WTC11 (cell line): ENCODE data around the gene SBNO1. TPM values are rescaled to one million over a fixed set of nuclear protein-coding genes. Genes with fewer than 3 reads are reported as not detected.
A peak's percentile ranks its signal among the peaks of the same experiment; 100 is the strongest.
"Not testable (repeated sequence)": the region's sequence is repeated elsewhere in the genome, so short reads cannot be mapped to it uniquely, and the experiment has no call there.

Experiments used
- ATAC-seq: fragments of 200-7000 bp; cut with Tn5 transposase; 2 replicates; pipeline ENCODE4 v1.10.0; 2021; ENCODE audit warnings: mild to moderate bottlenecking, moderate library complexity
- CTCF ChIA-PET: fragments of 300-600 bp; sonication (Branson Sonifier 250); formaldehyde crosslinking; loops from one replicate; lab custom pipeline; 2021; ENCODE audit warnings: antibody characterized with exemption; lab: Charles Lee
- POLR2A ChIA-PET: fragments of 350-600 bp; sonication (Branson Sonifier 250); formaldehyde crosslinking; loops from one replicate; lab custom pipeline; 2021; ENCODE audit warnings: antibody characterized with exemption; lab: Charles Lee
- DNase-seq: peaks from one replicate; pipeline ENCODE4 v3.0.0; 2021; ENCODE audit warnings: low spot score
- H3K27ac Mint-ChIP-seq: 2 replicates; pipeline ENCODE4 v1.8.0; 2021; ENCODE audit warnings: mixed read lengths
- H3K27me3 Mint-ChIP-seq: 2 replicates; pipeline ENCODE4 v1.8.0; 2021; ENCODE audit warnings: low read depth, mild to moderate bottlenecking, moderate library complexity, mixed read lengths
- H3K36me3 Mint-ChIP-seq: 2 replicates; pipeline ENCODE4 v1.8.0; 2021; ENCODE audit warnings: mixed read lengths
- H3K4me1 Mint-ChIP-seq: 2 replicates; pipeline ENCODE4 v1.8.0; 2022; ENCODE audit warnings: mixed read lengths
- H3K4me3 Mint-ChIP-seq: 2 replicates; pipeline ENCODE4 v1.8.0; 2021; ENCODE audit warnings: mild to moderate bottlenecking, moderate library complexity, mixed read lengths
- H3K9me3 Mint-ChIP-seq: 2 replicates; pipeline ENCODE4 v1.8.0; 2021; ENCODE audit warnings: mixed read lengths
- AR ChIP-seq: fragments of 250-450 bp; sonication (Bioruptor Pico); IDR thresholded peaks from 2 replicates; pipeline ENCODE4 v1.9.0; 2021; ENCODE audit warnings: mild to moderate bottlenecking
- ATF2 ChIP-seq: sonication (generic); formaldehyde crosslinking; IDR thresholded peaks from 2 replicates; pipeline ENCODE4 v1.8.1; 2022; ENCODE audit warnings: low read depth, missing genetic modification reagents, borderline replicate concordance
- ATF6 ChIP-seq: sonication (generic); formaldehyde crosslinking; IDR thresholded peaks from 2 replicates; pipeline ENCODE4 v1.8.1; 2023; ENCODE audit warnings: mild to moderate bottlenecking, missing genetic modification reagents
- E2F1 ChIP-seq: sonication (generic); formaldehyde crosslinking; IDR thresholded peaks from 2 replicates; pipeline ENCODE4 v1.8.0; 2022; ENCODE audit warnings: mild to moderate bottlenecking, missing genetic modification reagents
- E2F4 ChIP-seq: sonication (generic); formaldehyde crosslinking; IDR thresholded peaks from 2 replicates; pipeline ENCODE4 v1.8.1; 2022; ENCODE audit warnings: low read depth, mild to moderate bottlenecking, moderate library complexity, missing genetic modification reagents, borderline replicate concordance
- EMX1 ChIP-seq: fragments of 250-450 bp; sonication (Bioruptor Pico); IDR thresholded peaks from 2 replicates; pipeline ENCODE4 v1.8.0; 2021; ENCODE audit warnings: mild to moderate bottlenecking
- FOXJ3 ChIP-seq: sonication (generic); formaldehyde crosslinking; IDR thresholded peaks from 2 replicates; pipeline ENCODE4 v1.9.0; 2021; ENCODE audit warnings: missing genetic modification reagents, mild to moderate bottlenecking, borderline replicate concordance
- HMGA2 ChIP-seq: fragments of 250-450 bp; sonication (Bioruptor Pico); IDR thresholded peaks from 2 replicates; pipeline ENCODE4 v1.4.0; 2021; ENCODE audit warnings: mild to moderate bottlenecking, moderate library complexity
- MYBL2 ChIP-seq: sonication (generic); formaldehyde crosslinking; IDR thresholded peaks from 2 replicates; pipeline ENCODE4 v1.8.1; 2023; ENCODE audit warnings: mild to moderate bottlenecking, moderate library complexity, missing genetic modification reagents
- NFE2L1 ChIP-seq: sonication (generic); formaldehyde crosslinking; IDR thresholded peaks from 2 replicates; pipeline ENCODE4 v1.8.1; 2023; ENCODE audit warnings: missing genetic modification reagents
- NFYB ChIP-seq: sonication (generic); formaldehyde crosslinking; conservative IDR thresholded peaks from 2 replicates; pipeline ENCODE4 v1.8.0; 2022; ENCODE audit warnings: low read depth, missing genetic modification reagents
- NR3C1 ChIP-seq: sonication (generic); formaldehyde crosslinking; conservative IDR thresholded peaks from 2 replicates; pipeline ENCODE4 v1.8.1; 2023; ENCODE audit warnings: low read depth, mild to moderate bottlenecking, missing genetic modification reagents
- OVOL2 ChIP-seq: fragments of 250-450 bp; sonication (Bioruptor Pico); IDR thresholded peaks from 2 replicates; pipeline ENCODE4 v1.9.0; 2021; ENCODE audit warnings: mild to moderate bottlenecking, borderline replicate concordance
- PRRX2 ChIP-seq: fragments of 250-450 bp; sonication (Bioruptor Pico); IDR thresholded peaks from 2 replicates; pipeline ENCODE4 v1.8.0; 2021; ENCODE audit warnings: mild to moderate bottlenecking
- TEAD1 ChIP-seq: sonication (generic); formaldehyde crosslinking; IDR thresholded peaks from 2 replicates; pipeline ENCODE4 v1.8.0; 2022; ENCODE audit warnings: mild to moderate bottlenecking, missing genetic modification reagents
- TP53 ChIP-seq: sonication (generic); formaldehyde crosslinking; IDR thresholded peaks from 2 replicates; pipeline ENCODE4 v1.8.1; 2023; ENCODE audit warnings: mild to moderate bottlenecking, missing genetic modification reagents
- ZNF263 ChIP-seq: sonication (generic); formaldehyde crosslinking; IDR thresholded peaks from 2 replicates; pipeline ENCODE4 v1.8.1; 2022; ENCODE audit warnings: low read depth, mild to moderate bottlenecking, moderate library complexity, missing genetic modification reagents
- ZNF317 ChIP-seq: sonication (generic); formaldehyde crosslinking; IDR thresholded peaks from 2 replicates; pipeline ENCODE4 v1.8.1; 2023; ENCODE audit warnings: low read depth, mild to moderate bottlenecking, moderate library complexity, missing genetic modification reagents, borderline replicate concordance
- ZNF396 ChIP-seq: fragments of 250-450 bp; sonication (Bioruptor Pico); IDR thresholded peaks from 2 replicates; pipeline ENCODE4 v1.8.0; 2021; ENCODE audit warnings: mild to moderate bottlenecking, moderate library complexity, borderline replicate concordance
- ZNF425 ChIP-seq: fragments of 250-450 bp; sonication (Bioruptor Pico); conservative IDR thresholded peaks from 2 replicates; pipeline ENCODE4 v1.9.0; 2021; ENCODE audit warnings: mild to moderate bottlenecking
- ZSCAN18 ChIP-seq: fragments of 250-450 bp; sonication (Bioruptor Pico); IDR thresholded peaks from 2 replicates; pipeline ENCODE4 v2.1.2; 2022; ENCODE audit warnings: mild to moderate bottlenecking, moderate library complexity
- total RNA-seq: library from RNA; stranded (reverse); gene quantifications from 3 replicates; pipeline ENCODE4 v1.2.3, GENCODE V29; 2021

SBNO1 gene
- total RNA-seq, 1 experiment from 2014 or later: 52.2 TPM

- TF ChIP-seq HMGA2: peak; percentile 90
- TF ChIP-seq, all 79 proteins: peak for 1; not testable (repeated sequence) for 78
- ATAC-seq, H3K27me3 Mint-ChIP-seq, H3K27ac Mint-ChIP-seq, H3K9me3 Mint-ChIP-seq, H3K4me1 Mint-ChIP-seq, H3K4me3 Mint-ChIP-seq, DNase-seq, POLR2A ChIA-PET, CTCF ChIA-PET: not testable (repeated sequence)
- peaks cover 80% of the 10 kb centered on the region for H3K36me3 Mint-ChIP-seq
These were observed 51.6 kb downstream of the SBNO1 start for GRCh38 chr12:123313046-123313445.

GRCh38 chr12:123306200-123306599 lies 58.4 kb downstream of the SBNO1 start:
- Mint-ChIP-seq H3K4me1 (no peaks in the 10 kb centered on the region), H3K36me3 (peaks cover 80% of the 10 kb centered on the region), H3K27ac (no peak overlapping the region), H3K4me3 (no peak overlapping the region), H3K9me3 (no peaks in the 10 kb centered on the region), H3K27me3 (no peaks in the 10 kb centered on the region; the same call in 1 of the 2 replicates)
- CTCF ChIA-PET: no interaction called here
- TF ChIP-seq E2F1 (CRISPR knock-in tag) (no peak), NFE2L1 (CRISPR knock-in tag) (no peak), TP53 (CRISPR knock-in tag) (no peak), ATF6 (no peak), ATF2 (CRISPR knock-in tag) (no peak), EMX1 (CRISPR knock-in tag) (no peak), ZNF263 (CRISPR knock-in tag) (no peak)
- POLR2A ChIA-PET: no interaction called here
- no peak for ATAC-seq
- DNase-seq: no peak

GRCh38 chr12:123305136-123305535 lies 59.5 kb downstream of the SBNO1 start:
- POLR2A ChIA-PET: no interaction called here
- H3K27me3 Mint-ChIP-seq: no peaks in the 10 kb centered on the region; the same call in 1 of the 2 replicates
- TF ChIP-seq NR3C1 (CRISPR knock-in tag): no peak
- no peak for TF ChIP-seq PRRX2 (CRISPR knock-in tag)
- TF ChIP-seq HMGA2: no peak
- TF ChIP-seq TEAD1 (CRISPR knock-in tag): no peak
- no peak for TF ChIP-seq ZNF317
- no peak for TF ChIP-seq NFYB
- no peak for TF ChIP-seq ZNF425 (CRISPR knock-in tag)
- no peak for TF ChIP-seq ZSCAN18 (CRISPR knock-in tag)
- no peak for TF ChIP-seq OVOL2 (CRISPR knock-in tag)
- no peak for TF ChIP-seq FOXJ3 (CRISPR knock-in tag)
- no peak for TF ChIP-seq ZNF396 (CRISPR knock-in tag)
- TF ChIP-seq AR (CRISPR knock-in tag): no peak
- TF ChIP-seq E2F4 (CRISPR knock-in tag): no peak
- TF ChIP-seq MYBL2: no peak

More at GRCh38 chr12:123305136-123305535, 59.5 kb downstream of the SBNO1 start:
- Mint-ChIP-seq H3K4me3 (no peak overlapping the region), H3K9me3 (no peaks in the 10 kb centered on the region), H3K4me1 (no peaks in the 10 kb centered on the region), H3K27ac (no peak overlapping the region; the same call in 1 of the 2 replicates), H3K36me3 (peaks cover 80% of the 10 kb centered on the region)
- ATAC-seq: no peak
- no peak for DNase-seq
- CTCF ChIA-PET: no interaction called here
